IMR-90 (cell line): ENCODE measurements around the gene RXFP2. TPM values are rescaled to one million over a fixed set of nuclear protein-coding genes. Genes with fewer than 3 reads are reported as not detected.

Experiments used
- ATAC-seq: fragments of 200-7000 bp; cut with Tn5 transposase; 2 replicates; pipeline ENCODE4 v1.9.1; 2020; ENCODE audit warnings: low read depth, mild to moderate bottlenecking, moderate library complexity
- BruUV-seq: library from RNA; stranded (reverse); fragments of 400-500 nt; replicated peaks from 2 replicates; lab custom pipeline; 2021; lab: Mats Ljungman, UMichigan
- CTCF ChIA-PET: fragments of 300-600 bp; formaldehyde crosslinking; extraction: SDS; loops from one replicate; lab custom pipeline; 2021; ENCODE audit warnings: antibody characterized with exemption; lab: Yijun Ruan, JAX
- POLR2A ChIA-PET: fragments of 300-600 bp; sonication (Branson Sonifier 250); formaldehyde crosslinking; loops from one replicate; lab custom pipeline; 2022; ENCODE audit warnings: antibody characterized with exemption; ENCODE audit not compliant: unreplicated experiment; lab: Charles Lee
- DNase-seq: peaks from one replicate; pipeline ENCODE4 v3.0.0; 2013
- H2AFZ ChIP-seq: replicated peaks from 2 replicates; pipeline ENCODE3; 2013; ENCODE audit warnings: low read length, mild to moderate bottlenecking; ENCODE audit not compliant: poor library complexity
- H2AK5ac ChIP-seq: 2 replicates; pipeline ENCODE4 v1.6.1; 2013; ENCODE audit warnings: low read depth, low read length, inconsistent platforms
- H2AK9ac ChIP-seq: replicated peaks from 2 replicates; pipeline ENCODE3; 2013; ENCODE audit warnings: mild to moderate bottlenecking, low read depth, low read length, moderate library complexity; ENCODE audit not compliant: poor library complexity
- H2BK120ac ChIP-seq: 2 replicates; pipeline ENCODE4 v1.6.1; 2013; ENCODE audit warnings: low read depth, low read length, inconsistent platforms
- H2BK15ac ChIP-seq: 3 replicates; pipeline ENCODE4 v1.6.1; 2013; ENCODE audit warnings: low read depth, low read length, inconsistent platforms
- H2BK20ac ChIP-seq: 2 replicates; pipeline ENCODE4 v1.6.1; 2013; ENCODE audit warnings: low read depth, mild to moderate bottlenecking, inconsistent platforms, low read length, moderate library complexity
- H2BK5ac ChIP-seq: 2 replicates; pipeline ENCODE4 v1.6.1; 2013; ENCODE audit warnings: mild to moderate bottlenecking, low read depth, low read length, inconsistent platforms; ENCODE audit not compliant: poor library complexity, severe bottlenecking
- H3K14ac ChIP-seq: replicated peaks from 2 replicates; pipeline ENCODE4 v1.6.1; 2013; ENCODE audit warnings: low read depth, low read length, inconsistent platforms
- H3K18ac ChIP-seq: 2 replicates; pipeline ENCODE4 v1.6.1; 2013; ENCODE audit warnings: low read depth, low read length, control low read depth
- H3K23ac ChIP-seq: 2 replicates; pipeline ENCODE4 v1.6.1; 2013; ENCODE audit warnings: low read depth, low read length, inconsistent platforms
- H3K27ac ChIP-seq: 2 replicates; pipeline ENCODE4 v1.5.1; 2013; ENCODE audit warnings: mild to moderate bottlenecking, control low read depth, low read length; ENCODE audit not compliant: insufficient read depth
- H3K27me3 ChIP-seq: 2 replicates; pipeline ENCODE4 v1.6.1; 2013; ENCODE audit warnings: low read length; ENCODE audit not compliant: control insufficient read depth, insufficient read depth
- H3K36me3 ChIP-seq: 2 replicates; pipeline ENCODE4 v1.6.1; 2013; ENCODE audit warnings: low read length, mixed read lengths; ENCODE audit not compliant: control insufficient read depth, insufficient read depth
- H3K4ac ChIP-seq: 2 replicates; pipeline ENCODE4 v1.6.1; 2013; ENCODE audit warnings: low read depth, low read length, inconsistent platforms
- H3K4me1 ChIP-seq: 2 replicates; pipeline ENCODE4 v1.6.1; 2013; ENCODE audit warnings: low read length, mixed read lengths; ENCODE audit not compliant: control insufficient read depth, insufficient read depth
- H3K4me2 ChIP-seq: 2 replicates; pipeline ENCODE4 v1.6.1; 2013; ENCODE audit warnings: low read depth, mild to moderate bottlenecking, control low read depth, low read length, moderate library complexity
- H3K4me3 ChIP-seq: 2 replicates; pipeline ENCODE4 v1.5.1; 2013; ENCODE audit warnings: low read depth, mild to moderate bottlenecking, control low read depth, low read length, moderate library complexity; ENCODE audit not compliant: insufficient read depth
- H3K56ac ChIP-seq: 2 replicates; pipeline ENCODE4 v1.6.1; 2013; ENCODE audit warnings: low read length, inconsistent platforms; ENCODE audit not compliant: insufficient read depth; ENCODE audit errors: extremely low read depth
- H3K79me1 ChIP-seq, 2 experiments: 2 replicates each; pipeline ENCODE4 v1.6.1; 2013; ENCODE audit warnings: low read length in 2 of 2, inconsistent platforms in 1 of 2, low read depth in 1 of 2
- H3K9ac ChIP-seq: 2 replicates; pipeline ENCODE4 v1.6.1; 2013; ENCODE audit warnings: low read depth, low read length, control low read depth
- H3K9me1 ChIP-seq: 2 replicates; pipeline ENCODE4 v1.6.1; 2013; ENCODE audit warnings: low read length, inconsistent platforms; ENCODE audit not compliant: insufficient read depth
- H3K9me3 ChIP-seq: 2 replicates; pipeline ENCODE4 v1.6.1; 2013; ENCODE audit warnings: low read length; ENCODE audit not compliant: control insufficient read depth, insufficient read depth
- H4K20me1 ChIP-seq: 2 replicates; pipeline ENCODE4 v1.6.1; 2013; ENCODE audit warnings: low read length, inconsistent platforms; ENCODE audit not compliant: insufficient read depth
- H4K5ac ChIP-seq: 2 replicates; pipeline ENCODE4 v1.6.1; 2013; ENCODE audit warnings: mild to moderate bottlenecking, low read depth, low read length, control low read depth
- H4K8ac ChIP-seq, 2 experiments: 2 replicates each; pipeline ENCODE4 v1.6.1; 2013; ENCODE audit warnings: low read depth in 2 of 2, low read length in 2 of 2, control low read depth in 1 of 2, inconsistent platforms in 1 of 2
- H4K91ac ChIP-seq: 2 replicates; pipeline ENCODE4 v1.6.1; 2013; ENCODE audit warnings: low read depth, low read length, inconsistent platforms; ENCODE audit not compliant: insufficient read depth
- BHLHE40 ChIP-seq: fragments of 150-350 bp; IDR thresholded peaks from 2 replicates; pipeline ENCODE4 v1.6.1; 2016; ENCODE audit warnings: mild to moderate bottlenecking, low read depth, low read length
- CEBPB ChIP-seq: IDR thresholded peaks from 2 replicates; pipeline ENCODE4 v1.6.1; 2012; ENCODE audit warnings: low read depth, low read length, improper control_type of control experiment
- CHD1 ChIP-seq: IDR thresholded peaks from 2 replicates; pipeline ENCODE4 v1.6.1; 2012; ENCODE audit warnings: low read depth, low read length, improper control_type of control experiment
- FOS ChIP-seq: fragments of 150-350 bp; IDR thresholded peaks from 2 replicates; pipeline ENCODE4 v1.6.1; 2016; ENCODE audit warnings: low read depth, low read length
- MAFK ChIP-seq: IDR thresholded peaks from 2 replicates; pipeline ENCODE4 v1.6.1; 2012; ENCODE audit warnings: low read depth, low read length, improper control_type of control experiment
- MAZ ChIP-seq: IDR thresholded peaks from 2 replicates; pipeline ENCODE4 v1.6.1; 2012; ENCODE audit warnings: low read depth, mild to moderate bottlenecking, low read length, improper control_type of control experiment, moderate library complexity, borderline replicate concordance
- MXI1 ChIP-seq: IDR thresholded peaks from 2 replicates; pipeline ENCODE4 v1.6.1; 2012; ENCODE audit warnings: low read depth, mild to moderate bottlenecking, low read length, moderate library complexity, borderline replicate concordance
- POLR2A ChIP-seq: IDR thresholded peaks from 2 replicates; pipeline ENCODE4 v1.6.1; 2012; ENCODE audit warnings: mild to moderate bottlenecking, low read depth, low read length
- RAD21 ChIP-seq: IDR thresholded peaks from 2 replicates; pipeline ENCODE4 v1.6.1; 2012; ENCODE audit warnings: low read length, improper control_type of control experiment
- RCOR1 ChIP-seq: IDR thresholded peaks from 2 replicates; pipeline ENCODE4 v1.6.1; 2012; ENCODE audit warnings: mild to moderate bottlenecking, low read length, improper control_type of control experiment; ENCODE audit not compliant: insufficient replicate concordance
- SMC3 ChIP-seq: fragments of 150-350 bp; IDR thresholded peaks from 2 replicates; pipeline ENCODE4 v1.6.1; 2016; ENCODE audit warnings: low read depth, mild to moderate bottlenecking, antibody characterized with exemption, low read length, moderate library complexity
- WGBS, 2 experiments: methylation state at CpG; one replicate each; pipeline versions ENCODE4 v1.1.5 to v1.1.7; 2013; ENCODE audit warnings: missing lambda C conversion rate in 2 of 2; ENCODE audit not compliant: insufficient read length in 1 of 2; ENCODE audit errors: extremely low coverage in 2 of 2; 5-methylcytosine and 5-hydroxymethylcytosine counted together
- dilution Hi-C: fragments of 300-500 bp; cut with HindIII; formaldehyde crosslinking; loops from one replicate; pipeline ENCODE4 v1.14.3; 2018; ENCODE audit warnings: low sequenced_read_pairs; ENCODE audit not compliant: unreplicated experiment
- in situ Hi-C: fragments of 300-500 bp; cut with MboI; formaldehyde crosslinking; loops from 3 replicates; pipeline ENCODE4 v1.14.3; 2019; ENCODE audit warnings: low sequenced_read_pairs, inconsistent platforms, mixed read lengths
- intact Hi-C: fragments of 100-400 bp; cut with micrococcal nuclease; formaldehyde crosslinking; loops from 2 replicates; pipeline ENCODE4 v1.10.0; 2022
- polyA plus RNA-seq, 3 experiments: library from polyadenylated mRNA; depleted of rRNA; stranded (reverse); fragments of >200 nt; gene quantifications; 2 replicates each; pipeline ENCODE4 v1.2.3, GENCODE V29; 2012; ENCODE audit warnings: low replicate concordance in 1 of 3
- total RNA-seq: library from RNA; depleted of rRNA; stranded (reverse); fragments of >200 nt; gene quantifications from 2 replicates; pipeline ENCODE4 v1.2.3, GENCODE V29; 2012
- TF ChIP-seq, protein P1 (sequence below): fragments of 150-350 bp; IDR thresholded peaks from 2 replicates; pipeline ENCODE4 v1.6.1; 2016; ENCODE audit warnings: low read depth, mild to moderate bottlenecking, low read length, moderate library complexity, borderline replicate concordance
- TF ChIP-seq, protein P2 (sequence below): conservative IDR thresholded peaks from 2 replicates; pipeline ENCODE4 v1.5.1; 2012; ENCODE audit warnings: mild to moderate bottlenecking, low read depth, low read length, improper control_type of control experiment
- TF ChIP-seq, protein P3 (sequence below): fragments of 150-350 bp; IDR thresholded peaks from 2 replicates; pipeline ENCODE4 v1.6.1; 2017; ENCODE audit warnings: mild to moderate bottlenecking, antibody characterized with exemption, low read length, low read depth

The RXFP2 gene
- total and polyA plus RNA-seq, 2 of the 4 experiments (the other 2 are of a cell fraction), result not detected

DNA sequence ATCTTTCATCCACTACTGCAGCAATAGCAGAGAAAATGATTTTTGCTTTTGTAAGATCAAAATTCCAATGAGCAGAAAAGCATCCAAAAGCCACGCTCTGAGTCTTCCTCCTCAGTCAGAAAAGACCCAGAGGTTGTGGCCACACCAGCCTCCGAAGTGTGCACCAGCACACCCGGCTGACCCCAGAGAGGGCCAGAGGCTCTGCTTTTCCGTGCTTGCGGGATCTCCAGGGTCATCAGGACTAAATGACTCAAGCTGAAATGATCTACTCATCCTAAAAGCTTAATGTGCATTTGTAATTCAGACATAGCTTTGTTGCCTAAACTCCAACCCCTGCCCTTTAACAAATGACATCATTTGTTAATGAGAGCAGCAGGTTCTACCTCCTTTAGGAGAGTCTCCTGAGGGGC lies 16.5 kb downstream of the RXFP2 start (continued):
- TF ChIP-seq, protein P1, sequence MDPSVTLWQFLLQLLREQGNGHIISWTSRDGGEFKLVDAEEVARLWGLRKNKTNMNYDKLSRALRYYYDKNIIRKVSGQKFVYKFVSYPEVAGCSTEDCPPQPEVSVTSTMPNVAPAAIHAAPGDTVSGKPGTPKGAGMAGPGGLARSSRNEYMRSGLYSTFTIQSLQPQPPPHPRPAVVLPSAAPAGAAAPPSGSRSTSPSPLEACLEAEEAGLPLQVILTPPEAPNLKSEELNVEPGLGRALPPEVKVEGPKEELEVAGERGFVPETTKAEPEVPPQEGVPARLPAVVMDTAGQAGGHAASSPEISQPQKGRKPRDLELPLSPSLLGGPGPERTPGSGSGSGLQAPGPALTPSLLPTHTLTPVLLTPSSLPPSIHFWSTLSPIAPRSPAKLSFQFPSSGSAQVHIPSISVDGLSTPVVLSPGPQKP, result no peak

DNA sequence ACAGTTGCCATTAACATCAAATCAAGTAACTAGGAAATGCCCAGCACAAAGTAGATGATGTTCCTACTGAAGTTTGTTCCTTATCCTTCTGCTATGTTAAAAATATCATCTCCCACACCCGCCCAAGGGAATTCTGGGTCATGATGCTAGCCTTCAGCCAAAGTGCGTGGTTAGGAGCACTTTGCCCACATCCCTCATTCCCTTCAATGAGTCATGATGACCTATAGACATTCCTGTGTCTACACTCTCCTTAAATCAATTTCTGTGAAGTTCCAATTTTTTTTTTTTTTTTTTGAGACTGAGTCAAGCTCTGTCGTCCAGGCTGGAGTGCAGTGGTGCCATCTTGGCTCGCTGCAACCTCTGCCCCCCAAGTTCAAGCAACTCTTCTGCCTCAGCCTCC lies 17.0 kb downstream of the RXFP2 start:
- H2BK5ac ChIP-seq, result peak overlapping the region; percentile 87
- H3K27ac ChIP-seq, result peak overlapping the region; percentile 38; the same call in 1 of the 2 replicates
- peak overlapping the region; percentile 84 for H3K14ac ChIP-seq
- peak; percentile 63 for ATAC-seq
- H3K9me3 ChIP-seq, result no peaks in the 10 kb centered on the region
- DNase-seq, result peak; percentile 94
- H2BK20ac ChIP-seq, result peak overlapping the region; percentile 73
- H2AK9ac ChIP-seq, result no peak overlapping the region
- dilution Hi-C loops (no loop called here), intact Hi-C loops (no loop called here), in situ Hi-C loops (no loop called here)
- H3K23ac ChIP-seq, result peak overlapping the region; percentile 89; the same call in 1 of the 2 replicates
- peaks cover 6% of the 10 kb centered on the region; the same call in 1 of the 2 replicates for H3K4me1 ChIP-seq
- H3K4me2 ChIP-seq, result peak overlapping the region; percentile 18; the same call in 1 of the 2 replicates
- ChIA-PET POLR2A (no interaction called here), CTCF (interaction anchor here (0.7 to 1.2 kb wide), 2 partner anchors 15 to 219 kb away, joined by 3 read pairs; no protein-coding TSS in a partner anchor)
- no peaks in the 10 kb centered on the region for H3K36me3 ChIP-seq
- H2AK5ac ChIP-seq, result peak overlapping the region; percentile 53
- no peaks in the 10 kb centered on the region for H4K20me1 ChIP-seq
- H4K5ac ChIP-seq, result peak overlapping the region; percentile 50; the same call in 1 of the 2 replicates
- no peaks in the 10 kb centered on the region for H3K79me1 ChIP-seq
- H3K4me3 ChIP-seq, result no peak overlapping the region
- peak overlapping the region; percentile 67 for H4K91ac ChIP-seq
- peak overlapping the region; percentile 61; the same call in 1 of the 2 replicates for H3K56ac ChIP-seq
- H3K9me1 ChIP-seq, result peaks cover 7% of the 10 kb centered on the region
- peak overlapping the region; percentile 94 for H2BK120ac ChIP-seq
- peak overlapping the region; percentile 77; the same call in 1 of the 2 replicates for H3K18ac ChIP-seq
- H4K8ac ChIP-seq, result peak overlapping the region; percentile 51 to 81
- H2BK15ac ChIP-seq, result peak overlapping the region; percentile 42; the same call in 2 of the 3 replicates
- no TSS peak for BruUV-seq
- no CpG with 5 or more reads among the region's 4 CpGs for WGBS, 2 experiments
- H3K27me3 ChIP-seq, result no peaks in the 10 kb centered on the region
- H3K9ac ChIP-seq, result no peak overlapping the region
- no peak overlapping the region for H2AFZ ChIP-seq
- peak overlapping the region; percentile 86 for H3K4ac ChIP-seq
- TF ChIP-seq, protein P2, sequence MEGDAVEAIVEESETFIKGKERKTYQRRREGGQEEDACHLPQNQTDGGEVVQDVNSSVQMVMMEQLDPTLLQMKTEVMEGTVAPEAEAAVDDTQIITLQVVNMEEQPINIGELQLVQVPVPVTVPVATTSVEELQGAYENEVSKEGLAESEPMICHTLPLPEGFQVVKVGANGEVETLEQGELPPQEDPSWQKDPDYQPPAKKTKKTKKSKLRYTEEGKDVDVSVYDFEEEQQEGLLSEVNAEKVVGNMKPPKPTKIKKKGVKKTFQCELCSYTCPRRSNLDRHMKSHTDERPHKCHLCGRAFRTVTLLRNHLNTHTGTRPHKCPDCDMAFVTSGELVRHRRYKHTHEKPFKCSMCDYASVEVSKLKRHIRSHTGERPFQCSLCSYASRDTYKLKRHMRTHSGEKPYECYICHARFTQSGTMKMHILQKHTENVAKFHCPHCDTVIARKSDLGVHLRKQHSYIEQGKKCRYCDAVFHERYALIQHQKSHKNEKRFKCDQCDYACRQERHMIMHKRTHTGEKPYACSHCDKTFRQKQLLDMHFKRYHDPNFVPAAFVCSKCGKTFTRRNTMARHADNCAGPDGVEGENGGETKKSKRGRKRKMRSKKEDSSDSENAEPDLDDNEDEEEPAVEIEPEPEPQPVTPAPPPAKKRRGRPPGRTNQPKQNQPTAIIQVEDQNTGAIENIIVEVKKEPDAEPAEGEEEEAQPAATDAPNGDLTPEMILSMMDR, result no peak
- TF ChIP-seq SMC3 (no peak), RAD21 (no peak), BHLHE40 (no peak), FOS (peak; percentile 80), MXI1 (no peak), RCOR1 (no peak), MAFK (no peak), CHD1 (no peak), CEBPB (no peak), POLR2A (no peak), MAZ (peak; percentile 51; the same call in 1 of the 2 replicates)
- TF ChIP-seq, protein P3, sequence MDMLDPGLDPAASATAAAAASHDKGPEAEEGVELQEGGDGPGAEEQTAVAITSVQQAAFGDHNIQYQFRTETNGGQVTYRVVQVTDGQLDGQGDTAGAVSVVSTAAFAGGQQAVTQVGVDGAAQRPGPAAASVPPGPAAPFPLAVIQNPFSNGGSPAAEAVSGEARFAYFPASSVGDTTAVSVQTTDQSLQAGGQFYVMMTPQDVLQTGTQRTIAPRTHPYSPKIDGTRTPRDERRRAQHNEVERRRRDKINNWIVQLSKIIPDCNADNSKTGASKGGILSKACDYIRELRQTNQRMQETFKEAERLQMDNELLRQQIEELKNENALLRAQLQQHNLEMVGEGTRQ, result no peak
